Measurements from ENCODE around the gene SNCB.
"Not testable (repeated sequence)": the region's sequence is repeated elsewhere in the genome, so short reads cannot be mapped to it uniquely, and the experiment has no call there.

Gene SNCB

DNA sequence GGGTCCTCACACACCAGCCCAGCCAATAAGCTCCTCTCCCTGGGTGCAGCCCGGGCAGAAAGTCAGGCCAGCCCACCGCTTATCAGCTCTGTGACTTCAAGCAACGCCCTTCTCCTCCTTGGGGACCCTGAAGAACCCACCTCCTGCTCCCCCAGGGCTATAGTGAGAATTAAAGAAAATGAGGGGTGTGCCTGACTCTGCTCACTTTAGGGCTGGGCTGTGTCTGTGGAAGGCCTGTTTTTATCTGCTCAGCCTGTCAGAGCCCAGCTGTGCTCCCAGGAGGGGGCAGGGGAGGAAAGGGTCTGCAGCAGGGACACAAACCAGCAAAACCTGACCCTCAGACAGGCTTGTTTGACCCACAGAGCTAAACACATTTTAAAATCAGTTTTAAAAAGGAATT, 24.3 kb downstream of the SNCB start:
- peaks cover 5 to 15% of the 10 kb centered on the region in 2 donors for H3K27me3 ChIP-seq (ENCODE audit: control insufficient read depth in 1 of 2, insufficient read depth in 2 of 2, low read length in 2 of 2)
- H3K4me1 ChIP-seq (ENCODE audit: insufficient read depth, low read length), result no peaks in the 10 kb centered on the region
- no peak overlapping the region for H3K9ac ChIP-seq (ENCODE audit: low read length)
- H3K4me3 ChIP-seq (ENCODE audit: low read depth in 1 of 2, low read length in 2 of 2), result no peak overlapping the region
- H3K9me3 ChIP-seq (ENCODE audit: low read length), result no peaks in the 10 kb centered on the region
- H3K27ac ChIP-seq (ENCODE audit: low read depth, low read length), result no peak overlapping the region
- no peaks in the 10 kb centered on the region for H3K36me3 ChIP-seq (ENCODE audit: insufficient read depth, low read length)

DNA sequence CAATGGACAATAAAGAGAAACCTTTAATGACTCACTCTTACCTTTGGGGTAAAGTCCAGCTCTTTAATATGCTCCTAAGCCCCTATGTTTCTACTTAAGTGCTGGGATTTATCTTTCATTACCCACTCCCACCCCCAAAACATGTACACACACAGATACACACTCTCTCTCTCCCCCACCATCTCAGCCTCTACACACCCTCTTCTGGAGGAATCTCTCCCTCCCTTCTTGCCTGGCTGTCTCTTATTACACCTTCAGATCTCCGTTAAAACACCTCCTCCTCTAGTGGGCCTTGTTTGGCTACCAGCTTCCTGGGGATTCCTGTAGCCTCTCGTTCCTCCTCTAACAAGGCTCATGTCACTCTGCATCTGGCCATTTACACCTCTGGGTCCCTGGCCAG, 27.2 kb downstream of the SNCB start:
- Histone ChIP-seq H3K9ac (ENCODE audit: low read length) (no peak overlapping the region), H3K4me1 (ENCODE audit: insufficient read depth, low read length) (no peaks in the 10 kb centered on the region), H3K9me3 (ENCODE audit: low read length) (no peaks in the 10 kb centered on the region), H3K36me3 (ENCODE audit: insufficient read depth, low read length) (no peaks in the 10 kb centered on the region), H3K4me3 (ENCODE audit: low read depth in 1 of 2, low read length in 2 of 2) (no peak overlapping the region), H3K27me3 (ENCODE audit: control insufficient read depth in 1 of 2, insufficient read depth in 2 of 2, low read length in 2 of 2) (peaks cover 2% of the 10 kb centered on the region in 2 donors), H3K27ac (ENCODE audit: low read depth, low read length) (no peak overlapping the region)

DNA sequence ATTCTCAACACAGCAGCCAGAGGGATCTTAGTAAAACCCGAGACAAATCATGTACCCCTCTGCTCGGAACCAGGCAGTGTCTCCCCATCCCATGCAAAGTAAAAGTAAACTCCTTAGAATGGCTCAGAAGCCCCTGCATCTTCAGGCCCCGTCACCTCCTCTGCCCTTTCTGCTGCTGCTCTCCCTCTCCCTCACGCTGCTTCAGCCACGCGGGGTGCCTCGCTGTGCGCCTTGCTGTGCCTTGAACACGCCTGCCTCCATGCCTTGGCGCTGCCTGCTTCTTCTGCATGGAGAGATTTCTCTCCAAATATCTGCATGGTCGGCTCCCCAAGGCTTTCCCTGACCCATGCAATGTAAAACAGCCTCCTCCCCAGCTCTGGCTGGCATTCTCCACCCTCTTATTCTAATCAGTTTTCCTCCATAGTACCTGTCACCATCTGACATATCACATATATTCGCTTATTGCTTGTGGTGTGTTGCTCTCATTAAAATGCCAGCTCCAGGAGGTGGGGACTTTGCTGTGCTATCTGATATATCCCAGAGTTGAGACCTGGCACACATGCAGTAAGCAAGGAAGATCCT, 28.3 kb downstream of the SNCB start:
- peaks cover 0 to 6% of the 10 kb centered on the region in 2 donors for H3K27me3 ChIP-seq (ENCODE audit: control insufficient read depth in 1 of 2, insufficient read depth in 2 of 2, low read length in 2 of 2)
- no peaks in the 10 kb centered on the region for H3K4me1 ChIP-seq (ENCODE audit: insufficient read depth, low read length)
- H3K4me3 ChIP-seq (ENCODE audit: low read depth in 1 of 2, low read length in 2 of 2), result no peak overlapping the region
- H3K9me3 ChIP-seq (ENCODE audit: low read length), result no peaks in the 10 kb centered on the region
- no peak overlapping the region for H3K27ac ChIP-seq (ENCODE audit: low read depth, low read length)
- no peak overlapping the region for H3K9ac ChIP-seq (ENCODE audit: low read length)
- H3K36me3 ChIP-seq (ENCODE audit: insufficient read depth, low read length), result no peaks in the 10 kb centered on the region

DNA sequence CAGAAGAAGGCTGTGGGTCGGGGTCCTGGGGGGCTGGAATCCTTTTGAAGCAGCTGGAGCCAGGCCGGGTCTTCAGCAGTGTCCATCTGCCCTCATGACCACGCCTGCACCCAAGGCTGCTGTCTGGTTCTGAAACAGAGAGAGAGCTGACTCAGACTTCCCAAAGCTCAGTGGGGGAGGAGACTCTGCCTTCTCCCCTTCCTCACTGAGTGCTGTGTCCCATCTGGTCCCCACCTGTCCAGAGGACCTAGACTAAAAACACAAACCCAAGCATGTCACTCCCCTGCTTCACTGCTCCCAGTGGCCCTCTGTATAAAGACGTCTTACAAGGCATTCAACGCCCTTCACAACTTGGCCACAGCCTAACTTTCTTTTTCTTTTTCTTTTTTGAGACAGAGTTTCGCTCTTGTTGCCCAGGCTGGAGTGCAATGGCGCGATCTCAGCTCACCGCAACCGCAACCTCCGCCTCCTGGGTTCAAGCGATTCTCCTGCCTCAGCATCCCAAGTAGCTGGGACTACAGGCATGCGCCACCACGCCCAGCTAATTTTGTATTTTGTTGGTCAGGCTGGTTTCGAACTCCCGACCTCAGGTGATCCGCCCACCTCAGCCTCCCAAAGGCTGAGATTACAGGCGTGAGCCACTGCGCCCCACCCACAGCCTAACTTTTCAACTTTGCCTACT, 30.4 kb downstream of the SNCB start:
- not testable (repeated sequence) for H3K36me3 ChIP-seq (ENCODE audit: insufficient read depth, low read length); H3K27ac ChIP-seq (ENCODE audit: low read depth, low read length); H3K9me3 ChIP-seq (ENCODE audit: low read length); H3K4me3 ChIP-seq (ENCODE audit: low read depth in 1 of 2, low read length in 2 of 2); H3K4me1 ChIP-seq (ENCODE audit: insufficient read depth, low read length); H3K9ac ChIP-seq (ENCODE audit: low read length)
- peaks cover 0 to 21% of the 10 kb centered on the region in 2 donors for H3K27me3 ChIP-seq (ENCODE audit: control insufficient read depth in 1 of 2, insufficient read depth in 2 of 2, low read length in 2 of 2)

DNA sequence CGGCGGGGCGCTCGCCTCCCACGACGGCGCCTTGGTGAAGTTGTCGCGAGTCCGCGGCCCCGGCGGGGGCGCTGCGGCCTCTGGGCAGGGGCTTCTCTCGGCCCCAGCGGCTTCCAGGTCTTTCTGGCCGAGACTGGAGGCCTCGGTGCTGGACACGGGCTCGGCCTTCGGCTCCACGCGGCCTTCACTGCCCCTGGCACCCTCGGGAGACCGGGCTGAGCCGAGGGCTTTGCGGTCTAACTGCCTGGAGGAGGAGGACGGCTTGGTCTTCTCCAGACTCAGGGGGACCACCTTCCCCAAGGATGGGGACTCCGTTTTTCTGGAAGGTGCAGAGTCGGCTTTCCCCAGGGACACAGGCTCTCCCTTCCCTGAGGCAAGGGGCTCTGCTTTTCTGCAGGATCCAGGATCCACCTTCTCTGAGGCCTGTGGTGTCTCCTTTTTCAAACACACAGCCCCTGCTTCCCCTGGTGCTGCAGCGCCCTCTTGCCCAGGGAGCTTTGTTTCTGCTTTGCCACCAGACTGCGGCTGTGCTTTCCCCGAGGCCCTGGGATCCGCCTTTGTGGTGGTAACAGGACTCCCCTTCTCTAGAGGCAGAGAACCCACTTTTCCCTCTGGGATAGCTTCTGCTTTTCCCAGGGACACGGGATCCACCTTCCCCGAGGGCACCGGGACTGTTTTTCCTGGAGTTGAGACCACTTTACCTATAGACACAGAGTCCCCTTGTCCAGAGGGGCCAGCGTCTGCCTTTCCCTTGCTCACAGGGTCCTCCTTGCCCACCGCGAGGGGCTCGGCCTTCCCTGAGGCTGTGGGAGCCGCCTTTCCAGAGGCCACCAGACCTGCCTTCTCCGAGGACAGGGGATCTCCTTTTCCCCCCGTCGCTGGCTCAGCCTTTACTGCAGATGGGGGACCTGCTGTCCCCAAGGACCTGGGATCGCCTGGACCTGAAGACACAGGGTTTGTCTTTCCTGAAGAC, 32.6 kb downstream of the SNCB start:
- H3K4me3 ChIP-seq (ENCODE audit: low read depth in 1 of 2, low read length in 2 of 2), result no peak overlapping the region
- no peak overlapping the region for H3K9ac ChIP-seq (ENCODE audit: low read length)
- H3K9me3 ChIP-seq (ENCODE audit: low read length), result no peaks in the 10 kb centered on the region
- no peaks in the 10 kb centered on the region for H3K36me3 ChIP-seq (ENCODE audit: insufficient read depth, low read length)
- no peak overlapping the region for H3K27ac ChIP-seq (ENCODE audit: low read depth, low read length)
- peaks cover 0 to 30% of the 10 kb centered on the region in 2 donors for H3K27me3 ChIP-seq (ENCODE audit: control insufficient read depth in 1 of 2, insufficient read depth in 2 of 2, low read length in 2 of 2)
- peaks cover 4% of the 10 kb centered on the region for H3K4me1 ChIP-seq (ENCODE audit: insufficient read depth, low read length)

DNA sequence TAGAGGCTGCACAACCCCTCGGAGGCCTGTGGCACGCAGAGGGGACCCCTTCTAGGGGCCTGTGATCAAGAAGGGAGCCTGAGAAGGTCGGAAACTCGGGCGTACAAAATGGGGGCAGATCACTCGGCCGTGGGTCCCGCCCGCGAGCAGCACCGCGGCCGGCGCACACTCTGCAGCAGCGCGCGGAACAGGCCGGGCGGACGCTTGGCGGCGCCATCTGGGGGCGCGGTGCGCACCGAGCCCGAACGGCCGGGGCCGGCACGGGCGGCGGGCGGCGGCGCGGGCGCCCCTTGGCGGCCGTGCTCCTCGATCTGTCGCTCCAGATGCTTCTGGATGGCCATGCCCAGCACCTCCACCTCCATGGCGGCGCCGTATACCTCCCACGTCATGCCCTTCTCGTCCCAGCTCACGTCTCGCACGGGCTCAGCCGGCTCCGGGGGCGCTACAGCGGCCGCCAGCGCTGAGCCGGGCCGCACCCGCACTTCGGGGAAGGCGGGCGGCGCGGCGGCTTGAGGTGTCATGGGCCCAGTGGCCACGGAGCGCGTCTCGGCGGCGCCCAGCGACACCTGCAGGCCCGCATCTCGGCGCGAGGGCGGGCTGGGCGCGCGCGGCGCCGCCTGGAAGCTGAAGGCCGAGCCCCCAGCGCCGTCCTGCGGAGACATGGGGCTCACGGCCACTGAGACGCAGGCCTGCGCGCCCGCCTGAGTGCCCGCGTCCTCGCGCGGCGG, 33.5 kb downstream of the SNCB start:
- Histone ChIP-seq H3K9ac (ENCODE audit: low read length) (no peak overlapping the region), H3K9me3 (ENCODE audit: low read length) (no peaks in the 10 kb centered on the region), H3K4me1 (ENCODE audit: insufficient read depth, low read length) (peaks cover 4% of the 10 kb centered on the region), H3K27me3 (ENCODE audit: control insufficient read depth in 1 of 2, insufficient read depth in 2 of 2, low read length in 2 of 2) (peaks cover 0 to 30% of the 10 kb centered on the region in 2 donors), H3K36me3 (ENCODE audit: insufficient read depth, low read length) (no peaks in the 10 kb centered on the region), H3K27ac (ENCODE audit: low read depth, low read length) (no peak overlapping the region), H3K4me3 (ENCODE audit: low read depth in 1 of 2, low read length in 2 of 2) (peak overlapping the region in 1 of 2 donors; percentile 32)

DNA sequence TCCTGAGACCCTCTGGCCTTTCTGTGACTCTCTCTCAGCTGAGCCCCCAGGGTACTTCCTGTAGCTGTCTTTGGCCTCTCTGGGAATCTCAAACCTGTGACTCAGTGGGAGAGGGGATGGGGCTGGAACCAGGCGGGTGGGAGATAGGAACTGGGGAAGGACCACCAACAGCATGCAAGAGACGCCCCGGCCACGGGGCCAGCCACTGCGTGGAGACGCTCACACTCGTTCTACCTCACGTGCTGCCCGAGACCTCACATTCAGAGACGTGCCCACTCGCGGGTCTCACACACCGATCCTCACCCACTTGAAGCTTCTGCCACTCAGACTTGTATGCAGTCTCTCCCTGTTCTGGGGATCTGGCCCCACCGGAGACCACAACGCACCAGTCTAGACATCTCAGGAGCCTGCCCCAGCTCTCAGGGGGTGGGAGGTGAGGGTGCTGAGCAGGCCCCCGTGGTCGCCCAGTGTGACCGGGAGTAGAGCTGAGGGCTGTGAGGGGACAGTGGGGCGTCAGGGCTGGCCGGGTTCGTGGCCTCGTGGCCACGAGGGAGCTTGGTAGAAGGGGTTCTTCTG, 34.2 kb downstream of the SNCB start:
- Histone ChIP-seq H3K4me1 (ENCODE audit: insufficient read depth, low read length) (peaks cover 4% of the 10 kb centered on the region), H3K27ac (ENCODE audit: low read depth, low read length) (no peak overlapping the region), H3K27me3 (ENCODE audit: control insufficient read depth in 1 of 2, insufficient read depth in 2 of 2, low read length in 2 of 2) (peaks cover 0 to 30% of the 10 kb centered on the region in 2 donors), H3K36me3 (ENCODE audit: insufficient read depth, low read length) (no peaks in the 10 kb centered on the region), H3K9ac (ENCODE audit: low read length) (no peak overlapping the region), H3K9me3 (ENCODE audit: low read length) (no peaks in the 10 kb centered on the region), H3K4me3 (ENCODE audit: low read depth in 1 of 2, low read length in 2 of 2) (peak overlapping the region in 1 of 2 donors; percentile 32)

DNA sequence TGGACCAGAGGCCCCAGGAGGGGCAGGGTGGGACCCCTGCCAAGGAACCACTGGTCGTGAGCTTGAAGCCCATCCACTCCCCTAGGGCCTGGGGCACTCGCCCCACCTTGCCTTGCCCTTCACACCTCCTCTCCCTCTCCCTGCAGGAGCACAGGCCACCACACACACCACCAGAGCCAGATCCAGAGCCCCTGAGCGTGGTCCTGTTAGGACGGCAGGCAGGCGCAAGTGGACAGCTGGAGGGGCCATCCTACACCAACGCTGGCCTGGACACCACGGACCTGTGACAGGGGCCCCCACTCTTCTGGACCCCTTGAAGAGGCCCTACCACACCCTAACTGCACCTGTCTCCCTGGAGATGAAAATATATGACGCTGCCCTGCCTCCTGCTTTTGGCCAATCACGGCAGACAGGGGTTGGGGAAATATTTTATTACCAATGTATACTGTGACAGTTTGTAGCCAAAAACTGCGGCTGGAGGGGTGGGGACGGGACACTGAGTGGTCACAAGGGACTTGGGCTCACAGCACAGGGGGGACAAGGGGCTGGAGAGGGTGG, 34.9 kb downstream of the SNCB start:
- Histone ChIP-seq H3K27ac (ENCODE audit: low read depth, low read length) (no peak overlapping the region), H3K4me1 (ENCODE audit: insufficient read depth, low read length) (peaks cover 4% of the 10 kb centered on the region), H3K9ac (ENCODE audit: low read length) (no peak overlapping the region), H3K4me3 (ENCODE audit: low read depth in 1 of 2, low read length in 2 of 2) (no peak overlapping the region), H3K36me3 (ENCODE audit: insufficient read depth, low read length) (no peaks in the 10 kb centered on the region), H3K27me3 (ENCODE audit: control insufficient read depth in 1 of 2, insufficient read depth in 2 of 2, low read length in 2 of 2) (peaks cover 0 to 30% of the 10 kb centered on the region in 2 donors), H3K9me3 (ENCODE audit: low read length) (no peaks in the 10 kb centered on the region)

DNA sequence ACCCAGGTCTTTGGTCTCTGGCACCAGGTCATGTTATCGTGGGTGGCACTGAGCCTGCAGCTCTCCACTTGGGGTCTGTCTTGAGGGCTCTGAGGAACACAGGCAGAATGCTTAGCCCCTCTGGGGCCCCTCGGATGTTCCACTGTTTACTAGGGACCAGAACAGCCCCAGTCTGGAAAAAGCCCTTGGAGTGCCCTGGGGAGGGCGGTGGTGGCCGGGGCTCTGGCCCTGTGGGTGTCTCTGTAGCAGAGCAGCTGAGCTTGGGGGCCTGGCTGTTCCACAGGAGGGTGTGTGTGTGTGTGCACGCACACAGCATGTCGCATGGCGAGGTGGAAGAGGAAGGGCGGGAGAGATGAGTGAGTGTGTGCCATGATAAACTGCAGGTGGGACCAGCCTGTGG, 35.8 kb downstream of the SNCB start:
- no peak overlapping the region for H3K27ac ChIP-seq (ENCODE audit: low read depth, low read length)
- peaks cover 4% of the 10 kb centered on the region for H3K4me1 ChIP-seq (ENCODE audit: insufficient read depth, low read length)
- H3K36me3 ChIP-seq (ENCODE audit: insufficient read depth, low read length), result no peaks in the 10 kb centered on the region
- H3K9ac ChIP-seq (ENCODE audit: low read length), result no peak overlapping the region
- peaks cover 0 to 30% of the 10 kb centered on the region in 2 donors for H3K27me3 ChIP-seq (ENCODE audit: control insufficient read depth in 1 of 2, insufficient read depth in 2 of 2, low read length in 2 of 2)
- no peaks in the 10 kb centered on the region for H3K9me3 ChIP-seq (ENCODE audit: low read length)
- H3K4me3 ChIP-seq (ENCODE audit: low read depth in 1 of 2, low read length in 2 of 2), result no peak overlapping the region

DNA sequence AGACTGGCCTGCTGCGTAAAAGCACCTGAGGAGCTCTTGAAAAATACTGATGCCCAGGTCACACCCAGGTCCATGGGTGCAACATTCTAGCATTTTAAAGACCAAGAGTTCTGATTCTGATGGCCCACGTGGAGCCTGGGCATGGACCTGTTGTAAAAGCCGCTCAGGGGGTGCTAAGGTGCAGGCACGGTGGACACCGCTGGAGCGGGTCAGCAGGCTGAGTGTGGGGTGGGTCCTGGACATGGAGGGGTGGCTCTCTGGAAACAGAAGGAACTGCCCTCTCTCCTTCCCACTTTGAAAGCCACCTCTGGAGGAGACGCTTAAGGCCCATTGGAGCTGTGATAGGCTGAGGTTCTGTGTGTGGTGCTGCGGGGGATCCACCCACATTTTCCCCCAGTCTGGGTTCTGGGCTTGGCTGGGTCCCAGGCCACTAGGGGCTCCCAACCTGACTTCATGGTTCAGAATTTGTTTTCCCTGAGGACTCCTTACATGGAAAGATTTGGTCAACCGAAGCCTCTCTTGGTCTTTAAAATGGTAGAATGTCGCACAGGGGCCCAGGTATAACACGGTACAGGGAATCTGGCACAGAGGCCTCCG, 37.0 kb downstream of the SNCB start:
- Histone ChIP-seq H3K27ac (ENCODE audit: low read depth, low read length) (no peak overlapping the region), H3K9me3 (ENCODE audit: low read length) (no peaks in the 10 kb centered on the region), H3K4me1 (ENCODE audit: insufficient read depth, low read length) (peaks cover 4% of the 10 kb centered on the region), H3K27me3 (ENCODE audit: control insufficient read depth in 1 of 2, insufficient read depth in 2 of 2, low read length in 2 of 2) (peaks cover 0 to 30% of the 10 kb centered on the region in 2 donors), H3K36me3 (ENCODE audit: insufficient read depth, low read length) (no peaks in the 10 kb centered on the region), H3K4me3 (ENCODE audit: low read depth in 1 of 2, low read length in 2 of 2) (no peak overlapping the region), H3K9ac (ENCODE audit: low read length) (no peak overlapping the region)
